ENCODE measurements around the gene WDR88. TPM values are rescaled to one million over a fixed set of nuclear protein-coding genes. Genes with fewer than 3 reads are reported as not detected.
"Not testable (repeated sequence)": the region's sequence is repeated elsewhere in the genome, so short reads cannot be mapped to it uniquely, and the experiment has no call there.

Gene WDR88
- total and polyA plus RNA-seq, 10 of the 15 experiments (the other 5 are each of a cell fraction or from before 2014, with no cell fraction given), result 0.19 to 0.34 TPM; not detected in 8

- ChIA-PET SMC1A (ENCODE audit: uncharacterized antibody, unreplicated experiment) (interaction anchor here (1.6 kb wide), 1 partner anchor 11 kb away, joined by 3 read pairs; no protein-coding TSS in a partner anchor), POLR2A (no interaction called here), CTCF (interaction anchor here (0.9 to 5.1 kb wide), 5 partner anchors 10 to 61 kb away, joined by 3 to 51 read pairs (median 25); no protein-coding TSS in a partner anchor), RAD21 (ENCODE audit: unreplicated experiment) (no interaction called here)
- BruUV-seq (replicated peaks), result no TSS peak
- in situ Hi-C loops (cut with MboI) (no loop called here), intact Hi-C loops (cut with micrococcal nuclease; ENCODE audit: unreplicated experiment) (no loop called here)
- DNase-seq (ENCODE audit: low read depth, low spot score), result no peak
- H3K36me3 ChIP-seq (ENCODE audit: control insufficient read depth in 2 of 2, insufficient read depth in 2 of 2, low read length in 1 of 2), result no peaks in the 10 kb centered on the region
- no peaks in the 10 kb centered on the region for H3K9me3 ChIP-seq (replicated peaks; ENCODE audit: control insufficient read depth, insufficient read depth, low read length)
- H4K20me1 ChIP-seq (ENCODE audit: control insufficient read depth, insufficient read depth), result no peaks in the 10 kb centered on the region
- H3K79me2 ChIP-seq (ENCODE audit: control insufficient read depth, insufficient read depth, low read length), result no peaks in the 10 kb centered on the region
- H3K27ac ChIP-seq (ENCODE audit: control insufficient read depth, insufficient read depth), result no peak overlapping the region
- H3K9ac ChIP-seq (ENCODE audit: control insufficient read depth, insufficient read depth, low read length), result no peak overlapping the region
- no peaks in the 10 kb centered on the region for H3K4me1 ChIP-seq (ENCODE audit: control insufficient read depth, insufficient read depth, low read length)
- 36% methylated on average over 8 of the region's 8 CpGs for WGBS (ENCODE audit: insufficient coverage, insufficient replicate concordance, low lambda C conversion rate, missing lambda C conversion rate)
- H2AFZ ChIP-seq (ENCODE audit: control insufficient read depth, low read depth, low read length), result no peak overlapping the region
- TF ChIP-seq TCF7 (IDR thresholded peaks at IDR 0.05; ENCODE audit: borderline replicate concordance), result no peak
- FAIRE-seq, result no peak
- H3K4me2 ChIP-seq (ENCODE audit: control insufficient read depth, insufficient read depth), result no peak overlapping the region
- H3K4me3 ChIP-seq, result no peak overlapping the region
- no peak for ATAC-seq
- H3K27me3 ChIP-seq (replicated peaks in 1 of 2; ENCODE audit: control insufficient read depth in 2 of 2, insufficient read depth in 2 of 2, low read length in 1 of 2), result peaks cover 0 to 1% of the 10 kb centered on the region in 2 experiments; a peak in 1 of 4 replicates
Measured at GRCh38 chr19:33187183-33187540, 55.2 kb downstream of the WDR88 start.

GRCh38 chr19:33189453-33189852, 57.5 kb downstream of the WDR88 start:
- ChIA-PET POLR2A (no interaction called here), RAD21 (ENCODE audit: unreplicated experiment) (no interaction called here), SMC1A (ENCODE audit: uncharacterized antibody, unreplicated experiment) (no interaction called here), CTCF (no interaction called here)
- H3K9ac ChIP-seq (ENCODE audit: control insufficient read depth, insufficient read depth, low read length), result no peak overlapping the region
- WGBS (ENCODE audit: insufficient coverage, insufficient replicate concordance, low lambda C conversion rate, missing lambda C conversion rate), result 0% methylated on average over 1 of the region's 1 CpG
- H3K4me2 ChIP-seq (ENCODE audit: control insufficient read depth, insufficient read depth), result no peak overlapping the region
- TF ChIP-seq TCF7 (IDR thresholded peaks at IDR 0.05; ENCODE audit: borderline replicate concordance), result no peak
- no peak for TF ChIP-seq NKRF (conservative IDR thresholded peaks at IDR 0.05)
- no peak for TF ChIP-seq SMAD5 (IDR thresholded peaks at IDR 0.05; ENCODE audit: low read depth)
- DNase-seq (ENCODE audit: low read depth, low spot score), result no peak
- FAIRE-seq, result no peak
- H2AFZ ChIP-seq (ENCODE audit: control insufficient read depth, low read depth, low read length), result no peak overlapping the region
- H3K79me2 ChIP-seq (ENCODE audit: control insufficient read depth, insufficient read depth, low read length), result no peaks in the 10 kb centered on the region
- BruUV-seq (replicated peaks), result no TSS peak
- H3K27ac ChIP-seq (ENCODE audit: control insufficient read depth, insufficient read depth), result no peak overlapping the region
- H3K4me3 ChIP-seq, result no peak overlapping the region
- no peaks in the 10 kb centered on the region for H3K4me1 ChIP-seq (ENCODE audit: control insufficient read depth, insufficient read depth, low read length)
- H3K9me3 ChIP-seq (replicated peaks; ENCODE audit: control insufficient read depth, insufficient read depth, low read length), result no peaks in the 10 kb centered on the region
- peaks cover 0 to 5% of the 10 kb centered on the region in 2 experiments; a peak in 3 of 4 replicates for H3K27me3 ChIP-seq (replicated peaks in 1 of 2; ENCODE audit: control insufficient read depth in 2 of 2, insufficient read depth in 2 of 2, low read length in 1 of 2)
- intact Hi-C loops (cut with micrococcal nuclease; ENCODE audit: unreplicated experiment) (no loop called here), in situ Hi-C loops (cut with MboI) (no loop called here)
- ATAC-seq, result no peak
- no peaks in the 10 kb centered on the region for H3K36me3 ChIP-seq (ENCODE audit: control insufficient read depth in 2 of 2, insufficient read depth in 2 of 2, low read length in 1 of 2)
- H4K20me1 ChIP-seq (ENCODE audit: control insufficient read depth, insufficient read depth), result no peaks in the 10 kb centered on the region

GRCh38 chr19:33191092-33191491, 59.2 kb downstream of the WDR88 start:
- in situ Hi-C loops (cut with MboI); POLR2A ChIA-PET: not testable (repeated sequence)

More at GRCh38 chr19:33191092-33191491, 59.2 kb downstream of the WDR88 start:
- SMC1A ChIA-PET (ENCODE audit: uncharacterized antibody, unreplicated experiment); H3K9me3 ChIP-seq (replicated peaks; ENCODE audit: control insufficient read depth, insufficient read depth, low read length); intact Hi-C loops (cut with micrococcal nuclease; ENCODE audit: unreplicated experiment); H3K4me1 ChIP-seq (ENCODE audit: control insufficient read depth, insufficient read depth, low read length); H4K20me1 ChIP-seq (ENCODE audit: control insufficient read depth, insufficient read depth); H3K4me2 ChIP-seq (ENCODE audit: control insufficient read depth, insufficient read depth); H3K27ac ChIP-seq (ENCODE audit: control insufficient read depth, insufficient read depth); H3K79me2 ChIP-seq (ENCODE audit: control insufficient read depth, insufficient read depth, low read length); RAD21 ChIA-PET (ENCODE audit: unreplicated experiment); H3K9ac ChIP-seq (ENCODE audit: control insufficient read depth, insufficient read depth, low read length); DNase-seq (ENCODE audit: low read depth, low spot score); H3K4me3 ChIP-seq; H3K36me3 ChIP-seq (ENCODE audit: control insufficient read depth in 2 of 2, insufficient read depth in 2 of 2, low read length in 1 of 2); H3K27me3 ChIP-seq (replicated peaks in 1 of 2; ENCODE audit: control insufficient read depth in 2 of 2, insufficient read depth in 2 of 2, low read length in 1 of 2); FAIRE-seq; H2AFZ ChIP-seq (ENCODE audit: control insufficient read depth, low read depth, low read length); BruUV-seq (replicated peaks); ATAC-seq: not testable (repeated sequence)
- 37% methylated on average over 4 of the region's 4 CpGs for WGBS (ENCODE audit: insufficient coverage, insufficient replicate concordance, low lambda C conversion rate, missing lambda C conversion rate)
- CTCF ChIA-PET, result interaction anchor here (1.0 kb wide), 1 partner anchor 45 kb away, joined by 3 read pairs; no protein-coding TSS in a partner anchor

Data from GM12878 (cell line).